Activated naive CD4-positive, alpha-beta T cell treated with anti-CD3 and anti-CD28 coated beads, Interleukin-2, amount 10 ng/mL, durations not matched to agents 7 days and 5 days (primary cell): ENCODE results near the gene PLS3.
"Not testable (repeated sequence)": the region's sequence is repeated elsewhere in the genome, so short reads cannot be mapped to it uniquely, and the experiment has no call there.

Source experiments
- CTCF ChIA-PET: fragments of 350-600 bp; sonication (Branson Sonifier 250); formaldehyde crosslinking; loops from one replicate; lab custom pipeline; 2021; ENCODE audit warnings: antibody characterized with exemption; lab: Charles Lee
- DNase-seq: peaks from one replicate; pipeline ENCODE4 v3.0.0-alpha.2; 2020
- H3K27ac Mint-ChIP-seq: one replicate; pipeline ENCODE4 v1.8.0; 2021; ENCODE audit warnings: mild to moderate bottlenecking, moderate library complexity, mixed read lengths
- H3K27me3 Mint-ChIP-seq: one replicate; pipeline ENCODE4 v1.8.0; 2021; ENCODE audit warnings: mild to moderate bottlenecking, mixed read lengths
- H3K36me3 Mint-ChIP-seq: one replicate; pipeline ENCODE4 v1.8.0; 2021; ENCODE audit warnings: mixed read lengths
- H3K4me1 Mint-ChIP-seq: one replicate; pipeline ENCODE4 v1.8.0; 2021; ENCODE audit warnings: mixed read lengths
- H3K4me3 Mint-ChIP-seq: one replicate; pipeline ENCODE4 v1.8.0; 2021; ENCODE audit warnings: mild to moderate bottlenecking, moderate library complexity, mixed read lengths
- H3K9me3 Mint-ChIP-seq: one replicate; pipeline ENCODE4 v1.8.0; 2021; ENCODE audit warnings: mixed read lengths

PLS3 gene

GRCh38 chrX:115560978-115561604 lies at the start of gene PLS3:
TSS of gene PLS3 (plus strand) at chrX:115561174. CDS start at chrX:115610251, 49,077 bp downstream.
- Mint-ChIP-seq H3K4me1 (no peaks in the 10 kb centered on the region), H3K9me3 (no peaks in the 10 kb centered on the region), H3K27ac (no peak within 1 kb of the TSS), H3K36me3 (no peaks in the 10 kb centered on the region), H3K4me3 (peak within 1 kb of the TSS; percentile 28), H3K27me3 (peaks cover 32% of the 10 kb centered on the region)
- CTCF ChIA-PET, result no interaction called here
- no peak for DNase-seq

GRCh38 chrX:115518113-115518512 lies 42.9 kb upstream of the PLS3 start:
- Mint-ChIP-seq H3K36me3 (no peaks in the 10 kb centered on the region), H3K4me3 (no peak overlapping the region), H3K27ac (no peak overlapping the region), H3K4me1 (no peaks in the 10 kb centered on the region), H3K9me3 (no peaks in the 10 kb centered on the region), H3K27me3 (no peaks in the 10 kb centered on the region)
- CTCF ChIA-PET, result no interaction called here
- no peak for DNase-seq

GRCh38 chrX:115521741-115522140 lies 39.2 kb upstream of the PLS3 start:
- Mint-ChIP-seq H3K36me3 (no peaks in the 10 kb centered on the region), H3K9me3 (no peaks in the 10 kb centered on the region), H3K27ac (no peak overlapping the region), H3K27me3 (no peaks in the 10 kb centered on the region), H3K4me1 (no peaks in the 10 kb centered on the region), H3K4me3 (no peak overlapping the region)
- DNase-seq, result no peak
- CTCF ChIA-PET, result no interaction called here

GRCh38 chrX:115522952-115523351 lies 38.0 kb upstream of the PLS3 start:
- no peak for DNase-seq
- Mint-ChIP-seq H3K4me1 (no peaks in the 10 kb centered on the region), H3K36me3 (no peaks in the 10 kb centered on the region), H3K4me3 (no peak overlapping the region), H3K27ac (no peak overlapping the region), H3K27me3 (no peaks in the 10 kb centered on the region), H3K9me3 (no peaks in the 10 kb centered on the region)
- CTCF ChIA-PET, result no interaction called here

- CTCF ChIA-PET, result no interaction called here
- H3K27me3 Mint-ChIP-seq, result no peaks in the 10 kb centered on the region
- no peak overlapping the region for H3K4me3 Mint-ChIP-seq
- no peaks in the 10 kb centered on the region for H3K36me3 Mint-ChIP-seq
- H3K9me3 Mint-ChIP-seq, result no peaks in the 10 kb centered on the region
- no peaks in the 10 kb centered on the region for H3K4me1 Mint-ChIP-seq
- no peak overlapping the region for H3K27ac Mint-ChIP-seq
- DNase-seq, result no peak
These were observed 35.5 kb upstream of the PLS3 start for GRCh38 chrX:115525486-115525885.

- Mint-ChIP-seq H3K4me3 (no peak overlapping the region), H3K9me3 (no peaks in the 10 kb centered on the region), H3K4me1 (no peaks in the 10 kb centered on the region), H3K27me3 (no peaks in the 10 kb centered on the region), H3K36me3 (no peaks in the 10 kb centered on the region), H3K27ac (no peak overlapping the region)
- no peak for DNase-seq
- CTCF ChIA-PET, result no interaction called here
These were observed 29.1 kb upstream of the PLS3 start for GRCh38 chrX:115531818-115532403.

- Mint-ChIP-seq H3K27me3 (no peaks in the 10 kb centered on the region), H3K9me3 (no peaks in the 10 kb centered on the region), H3K27ac (no peak overlapping the region), H3K36me3 (no peaks in the 10 kb centered on the region), H3K4me3 (no peak overlapping the region), H3K4me1 (no peaks in the 10 kb centered on the region)
- DNase-seq, result no peak
- CTCF ChIA-PET, result no interaction called here
These were observed 27.5 kb upstream of the PLS3 start for GRCh38 chrX:115533485-115533884.

GRCh38 chrX:115534383-115534782 lies 26.6 kb upstream of the PLS3 start:
- Mint-ChIP-seq H3K27ac (no peak overlapping the region), H3K4me1 (no peaks in the 10 kb centered on the region), H3K9me3 (no peaks in the 10 kb centered on the region), H3K27me3 (no peaks in the 10 kb centered on the region), H3K36me3 (no peaks in the 10 kb centered on the region), H3K4me3 (no peak overlapping the region)
- no peak for DNase-seq
- CTCF ChIA-PET, result no interaction called here

- CTCF ChIA-PET, result no interaction called here
- H3K27ac Mint-ChIP-seq, result no peak overlapping the region
- H3K4me1 Mint-ChIP-seq, result no peaks in the 10 kb centered on the region
- no peak for DNase-seq
- H3K27me3 Mint-ChIP-seq, result no peaks in the 10 kb centered on the region
- no peaks in the 10 kb centered on the region for H3K36me3 Mint-ChIP-seq
- no peak overlapping the region for H3K4me3 Mint-ChIP-seq
- no peaks in the 10 kb centered on the region for H3K9me3 Mint-ChIP-seq
These were observed 25.6 kb upstream of the PLS3 start for GRCh38 chrX:115535421-115535820.

GRCh38 chrX:115535844-115536243 lies 25.1 kb upstream of the PLS3 start:
- no peaks in the 10 kb centered on the region for H3K4me1 Mint-ChIP-seq
- no peaks in the 10 kb centered on the region for H3K9me3 Mint-ChIP-seq
- no peaks in the 10 kb centered on the region for H3K36me3 Mint-ChIP-seq
- no peak overlapping the region for H3K27ac Mint-ChIP-seq
- CTCF ChIA-PET, result no interaction called here
- H3K4me3 Mint-ChIP-seq, result no peak overlapping the region
- H3K27me3 Mint-ChIP-seq, result no peaks in the 10 kb centered on the region
- DNase-seq, result no peak

- CTCF ChIA-PET, result no interaction called here
- H3K36me3 Mint-ChIP-seq, result no peaks in the 10 kb centered on the region
- DNase-seq, result no peak
- no peaks in the 10 kb centered on the region for H3K27me3 Mint-ChIP-seq
- H3K4me3 Mint-ChIP-seq, result no peak overlapping the region
- no peaks in the 10 kb centered on the region for H3K4me1 Mint-ChIP-seq
- H3K27ac Mint-ChIP-seq, result no peak overlapping the region
- no peaks in the 10 kb centered on the region for H3K9me3 Mint-ChIP-seq
These were observed 21.1 kb upstream of the PLS3 start for GRCh38 chrX:115539841-115540240.

- H3K27me3 Mint-ChIP-seq, DNase-seq, H3K9me3 Mint-ChIP-seq, H3K4me3 Mint-ChIP-seq, H3K36me3 Mint-ChIP-seq, CTCF ChIA-PET, H3K4me1 Mint-ChIP-seq, H3K27ac Mint-ChIP-seq: not testable (repeated sequence)
These were observed 19.9 kb upstream of the PLS3 start for GRCh38 chrX:115541045-115541444.

GRCh38 chrX:115547448-115547847 lies 13.5 kb upstream of the PLS3 start:
- Mint-ChIP-seq H3K9me3 (no peaks in the 10 kb centered on the region), H3K4me3 (no peak overlapping the region), H3K36me3 (no peaks in the 10 kb centered on the region), H3K27ac (no peak overlapping the region), H3K27me3 (no peaks in the 10 kb centered on the region), H3K4me1 (no peaks in the 10 kb centered on the region)
- no peak for DNase-seq
- CTCF ChIA-PET, result no interaction called here

- no peak for DNase-seq
- CTCF ChIA-PET, result no interaction called here
- Mint-ChIP-seq H3K9me3 (no peaks in the 10 kb centered on the region), H3K27ac (no peak overlapping the region), H3K36me3 (no peaks in the 10 kb centered on the region), H3K27me3 (no peaks in the 10 kb centered on the region), H3K4me3 (no peak overlapping the region), H3K4me1 (no peaks in the 10 kb centered on the region)
These were observed 12.0 kb upstream of the PLS3 start for GRCh38 chrX:115549008-115549407.

- Mint-ChIP-seq H3K4me3 (no peak overlapping the region), H3K36me3 (no peaks in the 10 kb centered on the region), H3K9me3 (no peaks in the 10 kb centered on the region), H3K4me1 (no peaks in the 10 kb centered on the region), H3K27me3 (peaks cover 4% of the 10 kb centered on the region), H3K27ac (no peak overlapping the region)
- no peak for DNase-seq
- CTCF ChIA-PET, result no interaction called here
These were observed 7.8 kb upstream of the PLS3 start for GRCh38 chrX:115553171-115553570.
